SHP77 (cell line): ENCODE results near the gene SMNDC1.
A peak's percentile ranks its signal among the peaks of the same experiment; 100 is the strongest.
"Not testable (repeated sequence)": the region's sequence is repeated elsewhere in the genome, so short reads cannot be mapped to it uniquely, and the experiment has no call there.

Source experiments
- DNase-seq, 2 experiments: peaks; one replicate each; lab custom pipeline; 2025; lab: John Stamatoyannopoulos, UW

The SMNDC1 gene

GRCh38 chr10:110304780-110305421, at the start of gene SMNDC1:
Gene SMNDC1, minus strand, starts transcription at chr10:110304920. Its CDS starts 1,333 bp downstream, at chr10:110303587.
- peak; percentile 97 for DNase-seq

GRCh38 chr10:110354322-110354766, 49.6 kb upstream of the SMNDC1 start:
- peak; percentile 77 to 84 for DNase-seq

- DNase-seq = peak in 1 of 2 experiments; percentile 9
Observed at GRCh38 chr10:110353244-110354119, 48.8 kb upstream of the SMNDC1 start.

- DNase-seq = no peak
Observed at GRCh38 chr10:110352930-110353243, 48.2 kb upstream of the SMNDC1 start.

- no peak for DNase-seq
Observed at GRCh38 chr10:110350812-110351211, 46.1 kb upstream of the SMNDC1 start.

GRCh38 chr10:110349831-110350230, 45.1 kb upstream of the SMNDC1 start:
- no peak for DNase-seq

- no peak for DNase-seq
Observed at GRCh38 chr10:110349386-110349785, 44.7 kb upstream of the SMNDC1 start.

- no peak for DNase-seq
Observed at GRCh38 chr10:110348336-110348735, 43.6 kb upstream of the SMNDC1 start.

- DNase-seq = no peak
Observed at GRCh38 chr10:110346914-110347313, 42.2 kb upstream of the SMNDC1 start.

GRCh38 chr10:110345286-110345685, 40.6 kb upstream of the SMNDC1 start:
- DNase-seq = no peak

- no peak for DNase-seq
Observed at GRCh38 chr10:110344622-110345021, 39.9 kb upstream of the SMNDC1 start.

GRCh38 chr10:110343947-110344346, 39.2 kb upstream of the SMNDC1 start:
- DNase-seq = no peak

GRCh38 chr10:110340816-110341215, 36.1 kb upstream of the SMNDC1 start:
- DNase-seq = no peak

GRCh38 chr10:110340122-110340521, 35.4 kb upstream of the SMNDC1 start:
- no peak for DNase-seq

GRCh38 chr10:110337906-110338305, 33.2 kb upstream of the SMNDC1 start:
- no peak for DNase-seq

- no peak for DNase-seq
Observed at GRCh38 chr10:110337401-110337800, 32.7 kb upstream of the SMNDC1 start.

- no peak for DNase-seq
Observed at GRCh38 chr10:110336111-110336721, 31.5 kb upstream of the SMNDC1 start.

GRCh38 chr10:110335314-110336064, 30.8 kb upstream of the SMNDC1 start:
- no peak for DNase-seq

GRCh38 chr10:110334061-110334656, 29.4 kb upstream of the SMNDC1 start:
- DNase-seq = no peak

GRCh38 chr10:110331226-110331795, 26.6 kb upstream of the SMNDC1 start:
- not testable (repeated sequence) for DNase-seq

GRCh38 chr10:110330675-110331074, 26.0 kb upstream of the SMNDC1 start:
- DNase-seq = no peak
